HL-60 (cell line): ENCODE data around the gene CLEC20A.

Source experiments
- GABPA ChIP-seq: IDR thresholded peaks from 2 replicates; pipeline ENCODE4 v1.6.1; 2012; ENCODE audit warnings: low read depth
- POLR2AphosphoS5 ChIP-seq: IDR thresholded peaks from 2 replicates; pipeline ENCODE4 v1.6.1; 2012; ENCODE audit warnings: low read depth
- REST ChIP-seq: IDR thresholded peaks from 2 replicates; pipeline ENCODE4 v1.6.1; 2012; ENCODE audit warnings: low read depth; ENCODE audit not compliant: insufficient replicate concordance
- SPI1 ChIP-seq: IDR thresholded peaks from 2 replicates; pipeline ENCODE4 v1.6.1; 2012; ENCODE audit warnings: low read depth, mild to moderate bottlenecking, borderline replicate concordance
- TF ChIP-seq, protein P1 (sequence below): IDR thresholded peaks from one replicate; pipeline ENCODE4 v1.5.1; 2011; ENCODE audit warnings: low read length, control low read depth, inconsistent platforms; ENCODE audit not compliant: insufficient read depth

GRCh38 chr1:178534137-178534868 lies 37.5 kb upstream of the CLEC20A start:
- TF ChIP-seq, protein P1, sequence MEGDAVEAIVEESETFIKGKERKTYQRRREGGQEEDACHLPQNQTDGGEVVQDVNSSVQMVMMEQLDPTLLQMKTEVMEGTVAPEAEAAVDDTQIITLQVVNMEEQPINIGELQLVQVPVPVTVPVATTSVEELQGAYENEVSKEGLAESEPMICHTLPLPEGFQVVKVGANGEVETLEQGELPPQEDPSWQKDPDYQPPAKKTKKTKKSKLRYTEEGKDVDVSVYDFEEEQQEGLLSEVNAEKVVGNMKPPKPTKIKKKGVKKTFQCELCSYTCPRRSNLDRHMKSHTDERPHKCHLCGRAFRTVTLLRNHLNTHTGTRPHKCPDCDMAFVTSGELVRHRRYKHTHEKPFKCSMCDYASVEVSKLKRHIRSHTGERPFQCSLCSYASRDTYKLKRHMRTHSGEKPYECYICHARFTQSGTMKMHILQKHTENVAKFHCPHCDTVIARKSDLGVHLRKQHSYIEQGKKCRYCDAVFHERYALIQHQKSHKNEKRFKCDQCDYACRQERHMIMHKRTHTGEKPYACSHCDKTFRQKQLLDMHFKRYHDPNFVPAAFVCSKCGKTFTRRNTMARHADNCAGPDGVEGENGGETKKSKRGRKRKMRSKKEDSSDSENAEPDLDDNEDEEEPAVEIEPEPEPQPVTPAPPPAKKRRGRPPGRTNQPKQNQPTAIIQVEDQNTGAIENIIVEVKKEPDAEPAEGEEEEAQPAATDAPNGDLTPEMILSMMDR, result no peak
- TF ChIP-seq POLR2AphosphoS5, result no peak
- TF ChIP-seq GABPA, result no peak
- no peak for TF ChIP-seq REST
- no peak for TF ChIP-seq SPI1
